GM19438 (cell line): Measurements from ENCODE around the gene SCD5.

Experiments
- ATAC-seq: cut with Tn5 transposase; IDR thresholded peaks from one replicate; pipeline ENCODE4 v1.9.1; 2021; ENCODE audit warnings: low read depth; ENCODE audit not compliant: unreplicated experiment

The SCD5 gene

DNA sequence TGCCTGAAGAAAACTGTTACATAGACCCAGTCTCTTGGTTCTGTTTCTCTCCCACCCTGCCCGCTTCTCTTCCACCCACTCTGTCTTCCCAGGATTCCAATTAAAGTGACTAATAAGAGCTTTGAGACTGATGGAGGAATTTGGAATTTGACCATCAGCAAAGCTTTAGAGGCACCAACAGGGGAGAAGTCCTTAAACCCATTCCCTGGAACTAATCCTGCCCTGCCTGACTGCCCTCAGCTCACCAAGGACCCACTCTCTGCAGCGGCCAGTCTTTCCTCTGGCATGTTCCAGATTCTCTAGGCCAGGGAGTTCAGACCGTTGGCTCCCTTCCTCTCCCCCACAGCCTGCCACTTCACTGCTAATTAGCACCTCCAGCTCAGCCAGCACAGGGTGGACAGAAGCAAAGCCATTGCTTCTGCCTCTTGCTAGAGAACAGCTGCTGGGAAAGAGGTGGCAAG lies 23.9 kb downstream of the SCD5 start:
- no peak for ATAC-seq

GRCh38 chr4:82773057-82773456 lies 25.5 kb downstream of the SCD5 start:
- ATAC-seq = no peak

DNA sequence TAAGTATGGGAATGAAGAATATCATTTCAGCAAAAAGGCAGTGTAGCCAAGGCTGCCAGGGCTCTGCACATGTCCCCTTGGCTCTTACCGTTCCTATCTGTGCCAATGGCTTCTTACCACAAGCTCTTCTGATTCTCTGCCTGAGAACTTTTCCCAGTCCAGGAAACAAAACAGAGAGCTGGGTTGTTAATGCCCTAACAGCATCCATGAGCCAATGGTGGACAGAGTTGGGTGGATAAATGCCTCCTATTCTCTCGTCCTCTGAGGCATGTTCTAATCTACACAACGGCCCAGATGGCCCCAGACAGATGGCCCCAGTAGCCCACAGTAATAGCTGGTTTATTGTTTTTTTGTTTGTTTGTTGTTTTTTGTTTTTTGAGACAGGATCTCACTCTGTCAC lies 28.0 kb downstream of the SCD5 start:
- ATAC-seq = no peak

GRCh38 chr4:82765134-82765533 lies 33.5 kb downstream of the SCD5 start:
- ATAC-seq = no peak

DNA sequence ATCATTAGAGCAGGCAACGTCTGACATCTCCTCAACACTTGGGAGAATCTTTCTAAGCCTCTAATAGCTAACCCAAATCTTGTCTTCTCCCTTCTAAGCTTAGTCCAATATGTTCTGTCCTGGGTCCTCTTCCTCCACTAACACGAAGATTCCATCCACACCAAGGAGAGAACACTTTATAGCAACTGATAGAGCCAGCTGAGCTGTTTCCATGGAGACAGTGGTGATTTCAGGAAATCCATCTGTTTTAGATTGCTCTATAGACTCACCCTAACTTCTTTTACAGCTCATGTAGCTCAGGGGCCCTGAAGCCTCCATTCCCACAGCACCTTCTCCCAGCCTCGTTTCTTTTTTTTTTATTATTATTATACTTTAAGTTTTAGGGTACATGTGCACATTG lies 37.4 kb downstream of the SCD5 start:
- no peak for ATAC-seq

GRCh38 chr4:82758701-82759685 lies 39.6 kb downstream of the SCD5 start:
- ATAC-seq = no peak

- ATAC-seq = no peak
Observed at GRCh38 chr4:82756061-82756460, 42.5 kb downstream of the SCD5 start.

GRCh38 chr4:82755650-82756049 lies 42.9 kb downstream of the SCD5 start:
- ATAC-seq = no peak

DNA sequence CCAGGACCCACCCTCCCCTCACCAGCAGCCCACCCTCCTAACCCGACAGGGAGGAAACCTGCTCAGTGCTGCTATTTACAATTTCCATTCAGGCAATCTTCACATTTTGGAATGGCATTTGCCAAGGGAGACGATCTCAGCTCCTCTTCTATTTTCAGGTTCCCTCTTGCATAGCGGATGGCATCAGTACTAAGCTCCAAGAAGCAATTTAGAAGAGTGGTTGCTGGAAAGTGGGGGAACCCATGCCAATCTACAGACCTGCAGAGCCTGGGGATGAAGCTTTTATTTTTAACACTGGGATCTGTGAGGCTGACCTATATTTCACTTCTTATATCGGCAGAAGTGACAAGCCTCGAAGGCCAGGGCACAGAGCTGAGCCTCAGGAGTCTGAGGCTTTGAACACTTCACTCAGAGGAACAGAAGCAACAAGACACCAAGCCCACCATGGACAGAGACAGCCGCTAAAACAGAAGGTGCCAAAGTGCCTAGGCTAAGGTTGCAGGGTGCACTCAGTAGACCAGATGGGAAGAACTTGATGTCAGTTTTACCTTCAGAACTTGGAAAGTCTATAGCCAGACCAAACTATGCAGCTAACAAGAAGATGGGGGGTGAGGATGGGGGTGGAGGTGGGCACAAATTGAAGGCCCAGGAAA lies 44.0 kb downstream of the SCD5 start:
- ATAC-seq = no peak

- no peak for ATAC-seq
Observed at GRCh38 chr4:82753725-82754410, 44.7 kb downstream of the SCD5 start.

- no peak for ATAC-seq
Observed at GRCh38 chr4:82753238-82753637, 45.4 kb downstream of the SCD5 start.

DNA sequence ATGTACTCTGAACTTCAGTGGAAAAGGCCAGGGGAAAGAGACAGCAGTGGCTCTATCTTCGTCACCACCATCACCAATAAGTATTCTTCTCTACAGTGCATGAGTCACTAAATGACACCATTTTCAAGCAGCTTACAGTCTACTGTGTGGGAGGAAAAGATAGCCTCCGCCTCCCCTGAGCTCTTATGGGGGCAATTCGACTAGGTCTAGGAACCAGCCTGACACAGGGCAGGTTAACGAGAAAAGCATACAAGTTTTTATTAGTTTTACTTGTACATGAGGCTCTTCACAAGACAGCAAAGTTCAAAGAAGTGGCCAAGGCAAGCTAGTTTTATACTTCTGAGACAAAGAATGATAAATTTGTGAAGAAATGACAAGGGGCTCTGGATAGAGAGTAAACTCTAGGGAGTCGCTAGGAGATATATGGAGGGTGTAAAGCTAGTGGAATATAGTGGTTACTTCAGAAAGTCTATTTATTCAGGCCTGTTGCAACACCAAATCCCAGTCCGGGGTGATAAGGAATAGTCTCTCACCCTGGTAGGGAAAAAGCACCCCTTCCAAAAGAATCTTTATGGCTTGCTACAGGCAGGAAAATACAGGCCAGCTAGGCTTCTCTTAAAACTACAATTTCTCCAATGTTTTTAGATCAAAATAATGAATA lies 49.7 kb downstream of the SCD5 start:
- ATAC-seq = no peak

DNA sequence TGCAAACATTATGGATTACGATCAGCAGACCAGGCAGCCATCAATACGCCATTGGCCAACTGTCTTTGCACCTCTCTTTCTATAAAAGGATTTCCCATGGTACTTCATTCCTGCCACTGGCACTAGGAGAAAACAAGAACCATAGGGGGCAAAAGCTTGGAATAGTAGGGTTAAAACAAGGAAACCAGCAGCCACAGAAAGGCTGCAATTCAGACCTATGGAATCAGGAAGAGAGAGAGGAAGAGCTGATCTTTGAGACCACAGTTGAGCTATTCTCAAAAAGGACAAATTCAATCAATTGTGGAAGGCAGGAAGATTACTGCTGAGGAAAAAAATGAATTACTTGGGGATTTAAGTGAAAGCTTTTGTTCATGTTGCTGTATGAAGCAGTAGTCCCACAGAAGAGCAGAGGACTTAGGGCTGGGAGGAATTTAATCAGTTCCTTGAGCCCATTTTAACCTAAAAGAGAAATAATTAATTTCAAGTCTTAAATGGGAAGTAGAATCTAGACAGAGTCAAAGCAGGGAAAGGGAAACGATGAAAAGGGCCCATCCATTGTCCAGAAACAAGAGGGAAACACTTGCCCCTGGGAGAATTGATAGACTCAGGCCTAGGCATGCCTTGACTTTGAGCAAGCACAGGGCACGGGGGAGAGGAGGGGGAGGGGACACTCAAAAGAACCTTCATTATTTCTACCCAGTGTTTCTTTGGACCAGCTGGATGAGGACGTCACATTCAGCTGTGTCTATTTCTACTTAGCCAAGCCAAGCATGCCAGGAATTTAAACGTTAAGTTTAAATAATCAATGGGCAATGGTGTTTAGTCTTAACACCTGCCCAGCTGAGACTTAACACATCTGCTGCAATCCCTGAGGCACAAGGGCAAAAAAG lies 50.7 kb downstream of the SCD5 start:
- ATAC-seq = no peak

GRCh38 chr4:82746705-82747574 lies 51.7 kb downstream of the SCD5 start:
- ATAC-seq = no peak

DNA sequence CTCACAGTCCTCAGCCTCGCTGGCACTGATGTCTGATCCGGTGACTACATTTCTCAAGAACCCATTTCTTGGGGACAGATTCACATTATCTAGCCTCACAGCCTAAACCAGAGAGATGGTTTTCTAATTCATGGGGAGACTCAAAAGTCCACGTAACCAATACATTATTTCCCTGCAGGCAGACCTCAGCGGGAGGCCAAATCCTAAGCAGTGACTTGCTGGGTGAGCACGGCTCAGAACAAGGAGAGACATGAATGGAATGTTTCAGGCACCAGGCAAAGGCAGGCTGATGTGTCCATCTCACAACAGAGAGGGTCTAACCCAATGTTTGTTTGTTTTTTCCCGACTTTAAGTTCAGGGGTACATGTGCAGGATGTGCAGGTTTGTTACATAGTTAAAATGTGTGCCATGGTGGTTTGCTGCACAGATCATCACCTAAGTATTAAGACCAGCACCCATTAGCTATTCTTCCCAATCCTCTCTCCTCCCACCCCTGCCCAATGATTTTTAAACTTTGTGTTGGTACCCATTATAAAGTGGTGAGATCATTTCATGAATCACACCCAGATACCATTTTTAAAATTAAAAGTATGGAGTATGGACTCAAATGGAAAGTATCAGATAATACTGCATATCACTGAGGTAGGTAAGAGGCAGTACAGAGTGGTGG lies 53.3 kb downstream of the SCD5 start:
- ATAC-seq = no peak

GRCh38 chr4:82744284-82744968 lies 54.2 kb downstream of the SCD5 start:
- ATAC-seq = no peak

GRCh38 chr4:82741188-82741587 lies 57.4 kb downstream of the SCD5 start:
- no peak for ATAC-seq
